Fibroblast of lung (primary cell): ENCODE data around the gene UTS2B.

Experiments used
- CTCF ChIP-seq, 2 donors: IDR thresholded peaks in 1 of 2; conservative IDR thresholded peaks in 1 of 2; 1 replicate in 1 of 2; 2 replicates in 1 of 2; pipeline ENCODE4 v1.5.1; 2011 to 2012; ENCODE audit warnings: low read length in 2 of 2, control low read depth in 1 of 2, inconsistent platforms in 1 of 2, low read depth in 1 of 2, mild to moderate bottlenecking in 1 of 2
- EZH2 ChIP-seq: IDR thresholded peaks from 2 replicates; pipeline ENCODE4 v1.5.1; 2012; ENCODE audit warnings: low read length, control low read depth, mild to moderate bottlenecking; ENCODE audit errors: missing control alignments

- TF ChIP-seq CTCF (conservative IDR thresholded peaks at IDR 0.05 in 1 of 2, IDR thresholded peaks at IDR 0.05 in 1 of 2; ENCODE audit: low read depth in 1 of 2, low read length in 2 of 2) = no peak
- TF ChIP-seq EZH2 = no peak
These were observed 2.8 kb downstream of the UTS2B start for GRCh38 chr3:191327526-191327925.
